Vagina (tissue), 2 donors: Measurements from ENCODE around the gene PBX1.

ENCODE experiments used
- CTCF ChIP-seq, 3 experiments: fragments of 450-650 bp in 2 of 3; fragments of 200-600 bp in 1 of 3; sonication (generic) in 1 of 3; IDR thresholded peaks; one replicate each; pipeline ENCODE4 v1.5.1; 2017 to 2019; ENCODE audit warnings: antibody characterized with exemption in 3 of 3, mild to moderate bottlenecking in 2 of 3, moderate library complexity in 2 of 3
- POLR2A ChIP-seq, 2 donors: fragments of 450-650 bp; IDR thresholded peaks; one replicate each; pipeline ENCODE4 v1.6.1; 2017; ENCODE audit warnings: antibody characterized with exemption in 2 of 2, mild to moderate bottlenecking in 2 of 2, moderate library complexity in 2 of 2
- POLR2AphosphoS5 ChIP-seq, 2 donors: sonication (generic); formaldehyde crosslinking; IDR thresholded peaks; one replicate each; pipeline ENCODE4 v1.9.0; 2017; ENCODE audit warnings: antibody characterized with exemption in 2 of 2, mild to moderate bottlenecking in 2 of 2, low read depth in 1 of 2; ENCODE audit not compliant: insufficient read depth in 1 of 2

- no peak for TF ChIP-seq CTCF (IDR thresholded peaks at IDR 0.05)
- no peak for TF ChIP-seq POLR2A (IDR thresholded peaks at IDR 0.05)
- no peak for TF ChIP-seq POLR2AphosphoS5 (IDR thresholded peaks at IDR 0.05; ENCODE audit: insufficient read depth in 1 of 2, low read depth in 1 of 2)
Observed at GRCh38 chr1:164880644-164881043, 321.7 kb downstream of the PBX1 start.
